GM12878 (cell line): Measurements from ENCODE around the gene RPUSD3. TPM values are rescaled to one million over a fixed set of nuclear protein-coding genes. Genes with fewer than 3 reads are reported as not detected.
A peak's percentile ranks its signal among the peaks of the same experiment; 100 is the strongest.

Experiments used
- CREM ChIP-seq: IDR thresholded peaks from 2 replicates; pipeline ENCODE4 v1.6.1; 2014; ENCODE audit warnings: antibody characterized with exemption, low read depth
- NFYB ChIP-seq: IDR thresholded peaks from 2 replicates; pipeline ENCODE4 v1.6.1; 2011; ENCODE audit warnings: low read depth, mild to moderate bottlenecking, low read length, improper control_type of control experiment, moderate library complexity; ENCODE audit not compliant: insufficient read depth
- SMARCA5 ChIP-seq: fragments of 450-650 bp; IDR thresholded peaks from 2 replicates; pipeline ENCODE4 v1.6.1; 2017; ENCODE audit warnings: mild to moderate bottlenecking
- SP1 ChIP-seq: IDR thresholded peaks from one replicate; pipeline ENCODE4 v1.6.1; 2011; ENCODE audit warnings: low read depth, low read length
- SUZ12 ChIP-seq: fragments of 200-600 bp; sonication (generic); IDR thresholded peaks from one replicate; pipeline ENCODE4 v1.6.1; 2018; ENCODE audit warnings: antibody characterized with exemption, mild to moderate bottlenecking; ENCODE audit not compliant: unreplicated experiment
- ZNF24 ChIP-seq: fragments of 450-650 bp; IDR thresholded peaks from 2 replicates; pipeline ENCODE4 v1.6.1; 2017; ENCODE audit warnings: antibody characterized with exemption, mild to moderate bottlenecking
- polyA plus RNA-seq, 11 experiments: library from polyadenylated mRNA; depleted of rRNA in 4 of 11; unstranded in 6 of 11; stranded (reverse) in 5 of 11; fragments of >200 nt; fragmentation: Nextera tagmentation in 4 of 11; fragmentation: Illumina TruSeq in 1 of 11; extraction: Ambion mirVana in 4 of 11; extraction: Trizol in 1 of 11; gene quantifications; 1 replicate in 1 of 11; 2 replicates in 10 of 11; pipeline versions ENCODE4 v1.2.1 to v1.2.3, GENCODE V29; 2011 to 2016; ENCODE audit warnings: inconsistent platforms in 2 of 11, missing spikeins in 2 of 11, low read depth in 1 of 11
- total RNA-seq, 4 experiments: library from RNA; depleted of rRNA in 3 of 4; stranded (reverse); fragments of >200 nt in 3 of 4; fragmentation: Illumina TruSeq in 1 of 4; extraction: Trizol in 1 of 4; gene quantifications; 2 replicates each; pipeline versions ENCODE4 v1.2.1 to v1.2.3, GENCODE V29; 2013 to 2021
- TF ChIP-seq, protein P1 (sequence below): fragments of 450-650 bp; IDR thresholded peaks from 2 replicates; pipeline ENCODE4 v1.6.1; 2016; ENCODE audit warnings: mild to moderate bottlenecking, moderate library complexity, borderline replicate concordance

RPUSD3 gene
- total and polyA plus RNA-seq, 10 of the 15 experiments (the other 5 are each of a cell fraction or from before 2014, with no cell fraction given): 6.4 to 72.9 (median 41.8) TPM

DNA sequence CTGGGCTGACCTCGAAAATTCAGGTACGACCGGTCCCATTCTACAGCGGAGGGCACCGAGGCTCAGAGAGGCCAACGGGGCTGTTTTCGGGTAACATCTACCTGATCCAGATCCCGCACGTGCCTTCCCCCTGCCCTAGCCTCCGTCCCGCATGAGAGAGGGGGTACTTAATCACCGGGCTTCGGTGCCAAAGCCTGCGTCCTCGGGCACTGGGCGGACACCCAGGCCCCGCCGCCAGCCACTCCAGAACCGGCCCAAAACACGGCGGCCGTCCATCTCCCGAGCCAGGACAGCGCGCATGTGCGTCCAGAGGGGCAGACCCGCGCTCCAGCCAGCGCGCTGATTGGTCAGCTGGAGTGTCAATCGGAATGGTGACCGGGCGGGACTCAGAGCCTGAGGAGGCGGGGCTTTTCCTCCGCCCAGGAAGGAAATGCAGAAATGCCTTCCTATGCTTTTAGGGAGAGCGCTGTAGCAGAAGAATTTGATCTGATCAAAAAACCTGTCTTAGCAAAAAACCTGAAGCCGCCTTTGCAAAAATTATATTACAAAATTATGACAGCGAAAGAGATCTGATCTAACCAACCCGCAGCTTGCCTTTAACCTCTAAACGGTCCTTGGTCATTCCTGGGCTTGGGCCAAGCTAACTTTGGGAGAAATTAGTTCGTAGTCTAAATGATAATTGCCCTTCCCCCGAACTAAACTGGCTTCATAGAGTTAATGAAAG is at the start of gene RPUSD3 (continued):
- TF ChIP-seq, protein P1, sequence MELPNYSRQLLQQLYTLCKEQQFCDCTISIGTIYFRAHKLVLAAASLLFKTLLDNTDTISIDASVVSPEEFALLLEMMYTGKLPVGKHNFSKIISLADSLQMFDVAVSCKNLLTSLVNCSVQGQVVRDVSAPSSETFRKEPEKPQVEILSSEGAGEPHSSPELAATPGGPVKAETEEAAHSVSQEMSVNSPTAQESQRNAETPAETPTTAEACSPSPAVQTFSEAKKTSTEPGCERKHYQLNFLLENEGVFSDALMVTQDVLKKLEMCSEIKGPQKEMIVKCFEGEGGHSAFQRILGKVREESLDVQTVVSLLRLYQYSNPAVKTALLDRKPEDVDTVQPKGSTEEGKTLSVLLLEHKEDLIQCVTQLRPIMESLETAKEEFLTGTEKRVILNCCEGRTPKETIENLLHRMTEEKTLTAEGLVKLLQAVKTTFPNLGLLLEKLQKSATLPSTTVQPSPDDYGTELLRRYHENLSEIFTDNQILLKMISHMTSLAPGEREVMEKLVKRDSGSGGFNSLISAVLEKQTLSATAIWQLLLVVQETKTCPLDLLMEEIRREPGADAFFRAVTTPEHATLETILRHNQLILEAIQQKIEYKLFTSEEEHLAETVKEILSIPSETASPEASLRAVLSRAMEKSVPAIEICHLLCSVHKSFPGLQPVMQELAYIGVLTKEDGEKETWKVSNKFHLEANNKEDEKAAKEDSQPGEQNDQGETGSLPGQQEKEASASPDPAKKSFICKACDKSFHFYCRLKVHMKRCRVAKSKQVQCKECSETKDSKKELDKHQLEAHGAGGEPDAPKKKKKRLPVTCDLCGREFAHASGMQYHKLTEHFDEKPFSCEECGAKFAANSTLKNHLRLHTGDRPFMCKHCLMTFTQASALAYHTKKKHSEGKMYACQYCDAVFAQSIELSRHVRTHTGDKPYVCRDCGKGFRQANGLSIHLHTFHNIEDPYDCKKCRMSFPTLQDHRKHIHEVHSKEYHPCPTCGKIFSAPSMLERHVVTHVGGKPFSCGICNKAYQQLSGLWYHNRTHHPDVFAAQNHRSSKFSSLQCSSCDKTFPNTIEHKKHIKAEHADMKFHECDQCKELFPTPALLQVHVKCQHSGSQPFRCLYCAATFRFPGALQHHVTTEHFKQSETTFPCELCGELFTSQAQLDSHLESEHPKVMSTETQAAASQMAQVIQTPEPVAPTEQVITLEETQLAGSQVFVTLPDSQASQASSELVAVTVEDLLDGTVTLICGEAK: peak; percentile 46; the same call in 1 of the 2 replicates
- TF ChIP-seq ZNF24 (no peak), SMARCA5 (peak; percentile 63; the same call in 1 of the 2 replicates), SP1 (peak; percentile 92), NFYB (peak; percentile 89), CREM (0 out of 2 replicates have a peak, but pooled peaks have one; percentile 8), SUZ12 (no peak)
